ENCODE data around the gene RPS6KA2. TPM values are rescaled to one million over a fixed set of nuclear protein-coding genes. Genes with fewer than 3 reads are reported as not detected.
A peak's percentile ranks its signal among the peaks of the same experiment; 100 is the strongest.

Gene RPS6KA2
- total RNA-seq, 1 experiment from 2014 or later = 12.3 TPM

DNA sequence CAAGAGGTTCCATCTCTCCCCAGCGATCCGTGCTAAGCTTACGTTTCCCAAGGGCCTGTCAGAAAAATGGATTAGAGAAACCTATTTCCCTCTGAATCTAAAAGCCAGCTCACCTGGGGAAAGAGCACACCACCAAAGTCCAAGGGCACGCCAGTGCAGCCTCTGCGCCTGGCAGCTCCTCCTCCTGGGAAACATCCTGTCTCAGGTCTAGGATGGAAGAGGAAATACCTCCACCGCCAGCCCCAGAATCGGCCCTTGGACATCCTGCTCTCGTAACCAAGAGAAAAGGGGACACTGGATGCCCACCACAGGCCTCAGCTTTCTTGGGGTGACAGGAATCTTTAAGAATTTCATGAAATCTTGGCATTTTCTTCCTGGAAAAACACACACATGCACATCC, 59.2 kb downstream of the RPS6KA2 start:
- no peak for DNase-seq
- no peak overlapping the region for H3K4me3 Mint-ChIP-seq
- no peak overlapping the region for H3K9ac ChIP-seq (ENCODE audit: extremely low read depth, insufficient read length, low read length)

More for the DNA sequence above, 59.2 kb downstream of the RPS6KA2 start:
- Histone ChIP-seq H2BK120ac (ENCODE audit: low read depth, low read length, poor library complexity, severe bottlenecking) (no peak overlapping the region), H3T11ph (ENCODE audit: low read length) (no peak overlapping the region), H3K79me2 (ENCODE audit: insufficient read depth, low read length) (no peaks in the 10 kb centered on the region; the same call in 1 of the 2 replicates), H3K27me3 (ENCODE audit: insufficient read depth, low read length) (no peaks in the 10 kb centered on the region), H4K91ac (ENCODE audit: insufficient read length, low read depth, low read length) (no peak overlapping the region), H2AFZ (ENCODE audit: low read length) (no peak overlapping the region), H4K5ac (ENCODE audit: insufficient read length, low read depth, low read length) (no peak overlapping the region), H3K79me1 (ENCODE audit: insufficient read depth, low read depth, low read length, poor library complexity, severe bottlenecking) (no peaks in the 10 kb centered on the region), H3K9me3 (ENCODE audit: control insufficient read depth, low read depth, low read length) (no peaks in the 10 kb centered on the region), H3K56ac (ENCODE audit: insufficient read length, low read depth, low read length) (no peak overlapping the region), H3K23me2 (ENCODE audit: insufficient read length, low read depth, low read length, poor library complexity, severe bottlenecking) (no peaks in the 10 kb centered on the region), H3K18ac (ENCODE audit: insufficient read length, low read depth, low read length) (no peak overlapping the region), H2BK5ac (ENCODE audit: insufficient read length, low read length) (no peak overlapping the region), H3K27ac (ENCODE audit: insufficient read length, low read depth, low read length) (no peak overlapping the region), H2BK12ac (ENCODE audit: insufficient read length, low read depth, low read length) (no peak overlapping the region), H2AK5ac (ENCODE audit: insufficient read length, low read length) (no peak overlapping the region), H4K20me1 (ENCODE audit: control insufficient read depth, insufficient read depth, insufficient read length) (no peaks in the 10 kb centered on the region), H3K4me1 (ENCODE audit: insufficient read depth, low read length) (peaks cover 6% of the 10 kb centered on the region; the same call in 1 of the 2 replicates), H3K14ac (ENCODE audit: insufficient read depth, low read length) (no peak overlapping the region), H3K4ac (ENCODE audit: low read depth, low read length) (no peak overlapping the region), H3K4me2 (ENCODE audit: insufficient read depth, insufficient read length, low read length) (no peak overlapping the region), H3K23ac (ENCODE audit: insufficient read length, low read depth, low read length) (no peak overlapping the region), H4K8ac (replicated peaks; ENCODE audit: insufficient read length, low read depth, low read length) (no peak overlapping the region), H2BK20ac (ENCODE audit: low read depth, low read length, poor library complexity, severe bottlenecking) (no peak overlapping the region), H2BK15ac (ENCODE audit: low read depth, low read length) (no peak overlapping the region)
- Mint-ChIP-seq H3K4me1 (peaks cover 23 to 30% of the 10 kb centered on the region in 2 experiments), H3K36me3 (ENCODE audit: insufficient read depth in 1 of 3, low read depth in 3 of 3) (no peaks in the 10 kb centered on the region; a peak in 1 of 7 replicates), H3K9me3 (no peaks in the 10 kb centered on the region), H3K27me3 (ENCODE audit: low read depth) (no peaks in the 10 kb centered on the region), H3K27ac (0 out of 7 replicates have a peak overlapping the region, but pooled peaks of 1 of the 3 experiments have one; percentile 28)
- TF ChIP-seq, protein P1, sequence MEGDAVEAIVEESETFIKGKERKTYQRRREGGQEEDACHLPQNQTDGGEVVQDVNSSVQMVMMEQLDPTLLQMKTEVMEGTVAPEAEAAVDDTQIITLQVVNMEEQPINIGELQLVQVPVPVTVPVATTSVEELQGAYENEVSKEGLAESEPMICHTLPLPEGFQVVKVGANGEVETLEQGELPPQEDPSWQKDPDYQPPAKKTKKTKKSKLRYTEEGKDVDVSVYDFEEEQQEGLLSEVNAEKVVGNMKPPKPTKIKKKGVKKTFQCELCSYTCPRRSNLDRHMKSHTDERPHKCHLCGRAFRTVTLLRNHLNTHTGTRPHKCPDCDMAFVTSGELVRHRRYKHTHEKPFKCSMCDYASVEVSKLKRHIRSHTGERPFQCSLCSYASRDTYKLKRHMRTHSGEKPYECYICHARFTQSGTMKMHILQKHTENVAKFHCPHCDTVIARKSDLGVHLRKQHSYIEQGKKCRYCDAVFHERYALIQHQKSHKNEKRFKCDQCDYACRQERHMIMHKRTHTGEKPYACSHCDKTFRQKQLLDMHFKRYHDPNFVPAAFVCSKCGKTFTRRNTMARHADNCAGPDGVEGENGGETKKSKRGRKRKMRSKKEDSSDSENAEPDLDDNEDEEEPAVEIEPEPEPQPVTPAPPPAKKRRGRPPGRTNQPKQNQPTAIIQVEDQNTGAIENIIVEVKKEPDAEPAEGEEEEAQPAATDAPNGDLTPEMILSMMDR (conservative IDR thresholded peaks at IDR 0.05) = no peak
- WGBS (ENCODE audit: extremely low coverage, insufficient read length, low lambda C conversion rate) = no CpG with 5 or more reads among the region's 8 CpGs
